ENCODE results near the gene C1D. TPM values are rescaled to one million over a fixed set of nuclear protein-coding genes. Genes with fewer than 3 reads are reported as not detected.

Gene C1D
- total and polyA plus RNA-seq, 2 experiments from 2014 or later, result 29.4 to 55.6 TPM

GRCh38 chr2:68103030-68103708 is 40.4 kb upstream of the C1D start:
- Histone ChIP-seq H3K27ac (no peak overlapping the region), H3K36me3 (replicated peaks; ENCODE audit: insufficient read depth, low read depth) (no peaks in the 10 kb centered on the region), H3K4me1 (ENCODE audit: insufficient read depth) (no peaks in the 10 kb centered on the region), H2AFZ (no peak overlapping the region), H3K4me2 (no peak overlapping the region), H3K9me3 (ENCODE audit: low read depth) (no peaks in the 10 kb centered on the region), H4K20me1 (ENCODE audit: insufficient read depth, poor library complexity, severe bottlenecking) (no peaks in the 10 kb centered on the region), H3K9me2 (replicated peaks; ENCODE audit: insufficient read depth) (no peaks in the 10 kb centered on the region), H3K4me3 (no peak overlapping the region), H3K79me2 (no peaks in the 10 kb centered on the region), H3K27me3 (no peaks in the 10 kb centered on the region)
- no peak for TF ChIP-seq EZH2 (IDR thresholded peaks at IDR 0.05; ENCODE audit: borderline replicate concordance)
- no peak for TF ChIP-seq EZH2phosphoT487 (IDR thresholded peaks at IDR 0.05; ENCODE audit: low read depth, severe bottlenecking, unreplicated experiment)
- no peak for TF ChIP-seq CTCF (IDR thresholded peaks at IDR 0.05; ENCODE audit: poor library complexity)
- DNase-seq (ENCODE audit: low spot score), result no peak
- 90% methylated on average over 4 of the region's 4 CpGs for WGBS (ENCODE audit: low lambda C conversion rate, missing lambda C conversion rate)

DNA sequence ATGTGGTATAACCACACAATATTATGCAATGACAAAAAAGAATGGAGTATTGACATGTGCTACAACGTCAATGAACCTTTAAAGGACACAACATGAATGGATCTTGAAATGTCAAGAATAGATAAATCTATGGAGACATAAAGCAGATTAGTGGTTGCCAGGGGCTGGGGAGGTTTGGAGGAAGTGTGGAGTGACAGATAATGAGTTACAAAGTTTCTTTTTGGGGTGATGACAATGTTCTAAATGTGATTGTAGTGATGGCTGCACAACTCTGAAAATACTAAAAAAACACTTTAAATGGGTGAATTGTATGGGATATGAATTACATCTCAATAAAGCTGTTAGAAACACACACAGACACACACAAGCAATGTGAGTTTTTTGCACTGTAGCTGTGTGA is 37.4 kb upstream of the C1D start:
- Histone ChIP-seq H3K27ac (no peak overlapping the region), H3K79me2 (no peaks in the 10 kb centered on the region), H4K20me1 (ENCODE audit: insufficient read depth, poor library complexity, severe bottlenecking) (no peaks in the 10 kb centered on the region), H3K36me3 (replicated peaks; ENCODE audit: insufficient read depth, low read depth) (no peaks in the 10 kb centered on the region), H3K9me3 (ENCODE audit: low read depth) (no peaks in the 10 kb centered on the region), H2AFZ (no peak overlapping the region), H3K4me1 (ENCODE audit: insufficient read depth) (no peaks in the 10 kb centered on the region), H3K27me3 (no peaks in the 10 kb centered on the region), H3K4me2 (no peak overlapping the region), H3K9me2 (replicated peaks; ENCODE audit: insufficient read depth) (no peaks in the 10 kb centered on the region), H3K4me3 (no peak overlapping the region)
- 78% methylated on average over 1 of the region's 1 CpG for WGBS (ENCODE audit: low lambda C conversion rate, missing lambda C conversion rate)
- no peak for DNase-seq (ENCODE audit: low spot score)
- TF ChIP-seq EZH2phosphoT487 (IDR thresholded peaks at IDR 0.05; ENCODE audit: low read depth, severe bottlenecking, unreplicated experiment) (no peak), CTCF (IDR thresholded peaks at IDR 0.05; ENCODE audit: poor library complexity) (no peak), EZH2 (IDR thresholded peaks at IDR 0.05; ENCODE audit: borderline replicate concordance) (no peak)

- Histone ChIP-seq H3K4me2 (no peak overlapping the region), H3K9me2 (replicated peaks; ENCODE audit: insufficient read depth) (no peaks in the 10 kb centered on the region), H3K36me3 (replicated peaks; ENCODE audit: insufficient read depth, low read depth) (no peaks in the 10 kb centered on the region), H3K27me3 (no peaks in the 10 kb centered on the region), H2AFZ (no peak overlapping the region), H3K79me2 (no peaks in the 10 kb centered on the region), H3K4me1 (ENCODE audit: insufficient read depth) (no peaks in the 10 kb centered on the region), H4K20me1 (ENCODE audit: insufficient read depth, poor library complexity, severe bottlenecking) (no peaks in the 10 kb centered on the region), H3K9me3 (ENCODE audit: low read depth) (no peaks in the 10 kb centered on the region), H3K27ac (no peak overlapping the region), H3K4me3 (no peak overlapping the region)
- DNase-seq (ENCODE audit: low spot score), result no peak
- 87% methylated on average over 8 of the region's 8 CpGs for WGBS (ENCODE audit: low lambda C conversion rate, missing lambda C conversion rate)
- TF ChIP-seq CTCF (IDR thresholded peaks at IDR 0.05; ENCODE audit: poor library complexity) (no peak), EZH2 (IDR thresholded peaks at IDR 0.05; ENCODE audit: borderline replicate concordance) (no peak), EZH2phosphoT487 (IDR thresholded peaks at IDR 0.05; ENCODE audit: low read depth, severe bottlenecking, unreplicated experiment) (no peak)
These were observed 36.5 kb upstream of the C1D start for GRCh38 chr2:68099260-68099659.

Measured in hepatocyte (in vitro differentiated cells).